HG02798 (cell line): Measurements from ENCODE around the gene GRIN1.
A peak's percentile ranks its signal among the peaks of the same experiment; 100 is the strongest.

Experiments
- ATAC-seq: cut with Tn5 transposase; IDR thresholded peaks from one replicate; pipeline ENCODE4 v1.9.1; 2021; ENCODE audit warnings: mild to moderate bottlenecking; ENCODE audit not compliant: unreplicated experiment, poor library complexity

The GRIN1 gene

DNA sequence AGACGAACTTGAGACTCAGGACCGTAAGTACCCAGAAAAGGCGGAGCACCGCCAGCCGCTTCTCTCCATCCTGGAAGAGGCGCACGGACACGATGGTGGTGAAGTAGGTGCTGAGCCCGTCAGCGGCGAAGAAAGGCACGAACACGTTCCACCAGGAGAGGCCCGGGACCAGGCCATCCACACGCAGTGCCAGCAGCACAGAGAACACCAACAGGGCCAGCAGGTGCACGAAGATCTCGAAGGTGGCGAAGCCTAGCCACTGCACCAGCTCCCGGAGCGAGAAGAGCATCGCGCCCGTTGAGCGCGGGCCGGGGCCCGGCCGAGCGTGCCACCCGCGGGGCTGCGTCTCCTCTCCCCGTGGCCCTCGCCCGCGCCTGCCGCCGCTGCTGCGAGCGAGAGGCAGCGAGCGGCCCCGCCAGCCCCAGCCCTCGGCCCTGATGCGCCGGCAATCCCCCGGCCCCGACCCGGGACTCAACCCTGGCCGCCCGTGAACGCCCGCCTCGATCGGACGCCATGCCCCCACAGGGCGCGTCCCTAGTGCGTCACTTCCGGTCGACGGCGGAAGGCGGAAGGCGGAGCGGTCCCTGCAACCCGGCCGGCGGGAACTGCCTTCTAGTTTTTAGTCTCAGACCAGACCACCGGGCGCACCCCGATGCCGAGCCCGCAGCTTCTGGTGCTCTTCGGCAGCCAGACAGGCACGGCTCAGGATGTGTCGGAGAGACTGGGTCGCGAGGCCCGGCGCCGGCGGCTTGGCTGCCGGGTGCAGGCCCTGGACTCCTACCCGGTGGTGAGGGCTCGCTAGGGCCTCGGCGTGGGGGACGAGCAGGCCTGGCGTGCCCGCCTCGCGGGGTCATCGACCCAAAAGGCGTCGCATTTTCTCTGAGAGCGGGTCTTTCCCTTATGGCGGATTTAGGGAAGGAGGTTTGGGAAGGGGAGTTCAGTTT is 66.4 kb downstream of the GRIN1 start, which contains the start of the genes NDOR1 and TMEM203:
NDOR1 (plus strand) TSS at position 575 of the 944 bp plus-strand sequence; CDS start at position 653, 78 bp downstream.
TMEM203 (minus strand) TSS at position 523 of the 944 bp plus-strand sequence; CDS start at position 289, 234 bp downstream.
- ATAC-seq, result peak; percentile 59

DNA sequence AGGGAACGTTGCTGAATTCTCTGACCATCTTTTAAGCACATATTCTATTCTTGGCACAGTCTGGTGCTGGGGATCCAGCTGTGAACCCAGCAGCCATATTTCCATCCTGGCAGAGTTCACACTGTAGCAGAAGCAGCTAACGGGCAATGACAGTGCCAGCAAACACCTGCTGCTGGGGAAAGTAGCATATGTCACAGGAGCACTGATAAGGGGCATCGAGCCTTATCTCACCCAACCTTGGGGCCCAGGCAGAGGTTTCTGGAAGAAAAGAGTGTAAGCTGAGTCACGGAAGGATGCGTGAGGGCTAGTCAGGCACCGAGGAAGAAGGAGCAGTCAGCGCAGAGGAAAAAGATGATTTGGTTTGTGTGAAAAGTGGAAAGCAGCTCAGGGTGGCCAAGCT is 67.6 kb downstream of the GRIN1 start:
- ATAC-seq, result no peak

DNA sequence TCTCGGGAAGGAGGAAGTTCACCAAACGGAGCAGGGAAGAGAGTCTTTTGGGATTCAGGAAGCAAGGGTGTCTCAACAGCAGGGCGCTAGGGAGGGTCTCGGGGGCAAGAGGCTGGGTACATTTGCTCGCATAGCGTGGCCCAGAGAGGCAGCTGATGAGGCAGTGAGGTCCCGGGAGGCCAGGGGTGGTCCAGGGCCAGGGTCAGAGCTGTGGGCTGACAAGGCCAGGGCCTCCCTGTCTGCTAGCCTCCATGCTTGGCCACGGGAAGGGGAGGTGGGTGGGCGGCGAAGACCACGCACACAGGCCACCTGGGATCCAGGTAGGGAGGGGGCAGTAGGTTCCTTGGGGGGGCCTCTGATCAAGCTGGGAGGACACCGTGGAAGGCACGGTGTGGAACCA is 72.6 kb downstream of the GRIN1 start:
- no peak for ATAC-seq

DNA sequence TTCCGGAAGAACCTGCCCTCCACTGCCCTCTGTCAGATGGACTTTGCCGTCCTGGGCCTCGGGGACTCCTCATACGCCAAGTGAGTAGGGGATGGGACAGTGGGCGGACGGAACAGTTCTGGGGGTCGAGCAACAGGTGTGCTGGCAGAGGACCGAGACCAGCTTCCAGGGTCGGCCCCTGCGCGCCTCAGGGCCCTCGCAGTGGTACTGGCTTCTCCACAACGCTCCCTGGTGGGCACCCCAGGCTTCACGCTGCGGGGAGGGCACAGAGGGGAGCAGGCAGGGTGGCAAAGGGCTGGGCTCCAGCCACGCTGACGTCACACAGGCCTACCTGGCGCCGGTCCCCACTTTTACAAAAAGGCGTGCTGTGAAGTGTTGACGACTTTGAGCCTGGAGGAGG is 73.6 kb downstream of the GRIN1 start:
- ATAC-seq, result no peak

DNA sequence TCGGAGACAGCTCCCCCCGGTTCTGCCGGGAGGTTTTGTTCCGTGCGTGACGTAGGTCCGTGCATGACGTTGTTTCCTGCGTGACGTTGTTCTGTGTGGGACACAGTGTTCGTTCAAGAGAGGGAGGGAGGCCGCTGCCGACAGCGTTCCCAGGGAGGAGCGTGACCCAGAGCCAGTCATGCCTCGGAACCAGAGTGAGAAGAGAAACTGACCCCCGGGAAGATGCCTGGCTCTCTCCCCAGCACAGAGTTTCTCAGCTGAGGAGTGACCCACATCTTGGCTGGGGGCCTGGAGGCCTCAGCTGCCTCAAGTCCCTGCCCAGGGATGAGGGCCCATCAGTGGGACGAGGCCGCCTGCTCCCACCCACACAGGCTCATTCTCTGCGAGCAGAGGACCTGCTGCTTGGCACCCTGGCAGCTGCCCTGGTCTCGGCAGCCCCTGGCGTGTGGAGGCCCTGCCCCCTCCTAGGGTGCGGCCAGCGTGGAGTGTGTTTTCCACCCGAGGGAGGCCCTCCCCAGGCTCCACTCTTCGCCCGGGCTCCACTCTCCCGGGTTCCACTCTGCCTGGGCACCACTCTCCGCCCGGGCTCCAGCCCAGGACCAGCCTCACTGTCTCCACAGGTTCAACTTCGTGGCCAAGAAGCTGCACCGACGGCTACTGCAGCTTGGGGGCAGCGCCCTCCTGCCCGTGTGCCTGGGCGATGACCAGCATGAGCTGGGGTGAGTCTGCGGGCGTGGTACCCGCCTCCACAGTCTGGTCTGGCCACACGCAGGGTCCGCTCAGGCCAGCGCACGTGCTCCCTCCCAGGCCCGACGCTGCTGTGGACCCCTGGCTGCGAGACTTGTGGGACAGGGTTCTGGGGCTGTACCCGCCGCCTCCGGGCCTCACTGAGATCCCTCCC is 74.5 kb downstream of the GRIN1 start:
- ATAC-seq, result no peak

DNA sequence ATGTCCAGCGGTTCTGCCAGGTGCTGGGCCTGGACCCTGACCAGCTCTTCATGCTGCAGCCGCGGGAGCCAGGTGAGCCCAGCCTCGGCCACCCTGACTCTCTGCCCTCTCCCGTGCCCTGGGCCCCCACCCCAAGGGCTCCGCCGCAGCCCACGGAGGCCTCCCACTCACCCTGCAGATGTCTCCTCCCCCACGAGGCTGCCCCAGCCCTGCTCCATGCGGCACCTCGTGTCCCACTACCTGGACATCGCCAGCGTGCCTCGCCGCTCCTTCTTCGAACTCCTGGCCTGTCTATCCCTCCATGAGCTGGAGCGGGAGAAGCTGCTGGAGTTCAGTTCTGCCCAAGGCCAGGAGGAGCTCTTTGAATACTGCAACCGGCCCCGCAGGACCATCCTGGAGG is 75.7 kb downstream of the GRIN1 start:
- ATAC-seq, result no peak

DNA sequence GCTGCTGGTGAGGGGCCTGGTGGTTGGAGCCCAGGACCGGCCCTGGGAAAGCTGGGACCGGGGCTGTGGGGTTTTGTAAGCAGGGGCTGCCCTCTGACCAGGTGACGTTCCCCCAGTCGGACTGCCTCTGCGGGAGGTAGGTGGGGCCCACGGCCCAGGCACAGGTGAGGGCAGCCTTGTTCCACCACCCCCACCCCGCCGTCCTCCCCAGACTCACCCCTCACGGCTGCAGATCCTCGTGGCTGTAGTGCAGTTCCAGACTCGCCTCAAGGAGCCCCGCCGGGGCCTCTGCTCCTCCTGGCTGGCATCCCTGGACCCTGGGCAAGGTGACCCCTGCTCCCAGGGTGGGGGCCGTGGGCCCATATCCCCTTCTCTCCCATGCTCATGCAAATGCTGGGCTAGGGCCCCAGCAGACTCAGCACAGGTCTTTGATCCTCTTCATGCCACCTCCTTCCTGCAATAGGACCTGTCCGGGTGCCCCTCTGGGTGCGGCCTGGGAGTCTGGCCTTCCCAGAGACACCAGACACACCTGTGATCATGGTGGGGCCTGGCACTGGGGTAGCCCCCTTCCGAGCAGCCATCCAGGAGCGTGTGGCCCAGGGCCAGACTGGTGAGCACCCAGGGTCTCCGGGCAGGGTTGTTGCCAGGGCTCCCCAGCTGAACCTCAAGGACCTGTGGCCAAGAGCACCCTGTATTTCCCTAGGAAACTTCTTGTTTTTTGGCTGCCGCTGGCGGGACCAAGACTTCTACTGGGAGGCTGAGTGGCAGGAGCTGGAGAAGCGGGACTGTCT is 76.4 kb downstream of the GRIN1 start:
- ATAC-seq, result no peak

DNA sequence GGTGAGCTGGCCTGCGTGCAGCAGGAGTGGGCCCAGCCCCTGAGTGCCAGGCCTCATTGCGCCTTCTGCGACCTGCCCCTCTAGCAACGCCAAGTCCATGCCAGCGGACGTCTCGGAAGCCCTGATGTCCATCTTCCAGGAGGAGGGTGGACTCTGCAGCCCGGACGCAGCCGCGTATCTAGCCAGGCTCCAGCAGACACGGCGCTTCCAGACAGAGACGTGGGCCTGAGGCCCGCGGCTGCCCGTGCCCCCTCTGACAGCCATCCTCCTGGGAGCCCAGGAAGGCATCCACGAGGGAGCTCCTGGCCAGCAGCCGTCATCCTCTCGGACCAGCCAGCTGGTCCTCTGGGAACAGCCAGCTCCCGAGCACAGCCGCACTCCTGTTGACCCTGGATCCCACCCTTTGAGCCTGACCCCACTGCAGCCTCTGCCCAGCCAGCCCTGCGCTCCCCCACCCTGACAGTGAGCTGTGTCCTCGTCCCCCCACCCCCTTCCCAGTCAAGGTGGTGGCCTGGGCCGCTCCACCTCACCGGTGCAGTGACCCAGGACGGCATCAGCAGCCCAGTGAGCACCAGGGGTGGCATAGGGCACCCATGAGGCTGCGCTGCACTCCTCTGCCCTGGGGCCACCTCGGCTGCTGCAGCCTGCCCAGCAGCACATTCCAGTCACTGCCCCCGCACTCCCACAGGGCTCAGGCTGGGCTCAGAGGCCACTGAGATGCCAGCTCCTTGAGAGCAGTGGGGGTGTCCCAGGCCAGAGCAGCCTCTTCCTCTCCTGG is 77.4 kb downstream of the GRIN1 start:
- no peak for ATAC-seq

DNA sequence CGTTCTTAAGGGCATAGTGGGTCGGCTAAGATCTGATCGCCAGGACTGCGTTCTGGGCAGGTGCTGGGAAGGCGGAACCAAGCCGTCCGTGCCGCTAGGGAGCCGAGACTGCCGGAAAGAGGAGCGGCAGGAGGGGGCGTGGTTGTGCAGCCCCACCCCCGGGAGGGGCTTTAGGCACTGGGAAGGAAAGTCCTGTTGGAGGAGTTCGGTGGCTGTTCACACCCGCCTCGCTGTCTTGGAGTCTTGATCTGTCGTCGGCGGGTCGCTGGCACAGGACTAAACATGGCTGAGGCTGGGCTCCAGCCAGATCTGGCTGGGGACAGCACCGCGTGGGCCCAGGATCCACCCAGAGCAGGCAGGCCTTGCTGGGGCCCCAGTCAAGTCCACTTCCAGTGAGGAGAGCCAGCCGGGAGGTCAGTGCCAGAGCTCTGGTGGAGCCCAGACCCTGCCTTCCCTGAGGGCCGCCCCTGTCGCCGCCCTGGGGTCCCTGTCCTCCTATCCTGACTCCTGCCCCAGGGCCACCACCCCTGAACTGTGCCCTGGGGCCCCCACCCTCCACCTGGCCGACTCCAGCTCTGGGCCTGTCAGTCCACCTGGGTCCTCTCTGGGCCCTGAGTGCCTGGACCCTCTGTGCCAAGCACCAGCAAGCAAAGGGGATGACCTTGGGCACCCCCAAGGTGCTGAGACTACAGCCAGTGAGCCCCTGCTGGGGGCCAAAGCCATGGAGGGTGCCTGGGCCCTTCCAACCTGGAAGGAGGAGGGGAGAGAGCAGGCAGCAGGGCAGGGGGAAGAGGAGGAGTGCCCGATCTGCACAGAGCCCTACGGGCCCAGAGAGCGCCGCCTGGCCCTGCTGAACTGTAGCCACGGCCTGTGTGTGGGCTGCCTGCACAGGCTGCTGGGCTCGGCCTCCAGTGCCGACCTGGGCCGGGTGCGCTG is 78.6 kb downstream of the GRIN1 start:
- ATAC-seq, result no peak

- ATAC-seq, result no peak
These were observed 79.3 kb downstream of the GRIN1 start for GRCh38 chr9:137218212-137218753.
